Measurements from ENCODE around the gene LPIN1. TPM values are rescaled to one million over a fixed set of nuclear protein-coding genes. Genes with fewer than 3 reads are reported as not detected.

Gene LPIN1
- total and polyA plus RNA-seq, 2 of the 13 experiments (the other 11 are each of a cell fraction or from before 2014, with no cell fraction given): 9.7 to 19.4 TPM

- ChIA-PET CTCF (ENCODE audit: low intra/inter-chr PET ratio, low total read pairs) (no interaction called here), POLR2A (interaction anchor here (1.8 to 3.7 kb wide), 2 partner anchors 12 kb away, joined by 5 to 31 read pairs; no protein-coding TSS in a partner anchor)
- in situ Hi-C loops (cut with HindIII; ENCODE audit: extremely low pct_ligation_motif_present, low pct_unique_long_range_greater_than_20kb): loop anchor here (5.0 to 10.0 kb wide), 2 partner anchors 886 to 1173 kb away; partner anchors contain the start of gene TRIB2
- no peak for FAIRE-seq
- no peak for TF ChIP-seq ZNF879 (CRISPR knock-in tag; IDR thresholded peaks at IDR 0.05)
- TF ChIP-seq MAX (IDR thresholded peaks at IDR 0.05): no peak
- no peak for TF ChIP-seq TOPORS (CRISPR knock-in tag; IDR thresholded peaks at IDR 0.05)
- TF ChIP-seq UBTF (CRISPR knock-in tag; IDR thresholded peaks at IDR 0.05): no peak
- TF ChIP-seq PCBP1 (IDR thresholded peaks at IDR 0.05; ENCODE audit: borderline replicate concordance, low read depth, low read length): no peak
- TF ChIP-seq ZNF44 (CRISPR knock-in tag; IDR thresholded peaks at IDR 0.05): no peak
- no peak for TF ChIP-seq ZKSCAN8 (CRISPR knock-in tag; IDR thresholded peaks at IDR 0.05; ENCODE audit: borderline replicate concordance)
- TF ChIP-seq SRSF1 (optimal IDR thresholded peaks at IDR 0.05; ENCODE audit: low read depth, low read length): no peak
- TF ChIP-seq JARID2 (CRISPR knock-in tag; IDR thresholded peaks at IDR 0.05; ENCODE audit: insufficient replicate concordance): no peak
- TF ChIP-seq ELF4 (CRISPR knock-in tag; IDR thresholded peaks at IDR 0.05; ENCODE audit: borderline replicate concordance): no peak
- no peak for TF ChIP-seq SYNCRIP (IDR thresholded peaks at IDR 0.05; ENCODE audit: insufficient read depth, low read depth, low read length)
- TF ChIP-seq ZFP41 (CRISPR knock-in tag; IDR thresholded peaks at IDR 0.05; ENCODE audit: borderline replicate concordance): no peak
- no peak for TF ChIP-seq TCF7 (IDR thresholded peaks at IDR 0.05; ENCODE audit: low read depth)
- no peak for TF ChIP-seq ZBTB8A (CRISPR knock-in tag; IDR thresholded peaks at IDR 0.05; ENCODE audit: borderline replicate concordance, low read depth)
- TF ChIP-seq THRA (CRISPR knock-in tag; IDR thresholded peaks at IDR 0.05; ENCODE audit: borderline replicate concordance): no peak
- peak; percentile 42; the same call in 1 of the 2 replicates for TF ChIP-seq MAFF (IDR thresholded peaks at IDR 0.05; ENCODE audit: low read depth, low read length)
- peak; percentile 58 to 62 for TF ChIP-seq MAFK (conservative IDR thresholded peaks at IDR 0.05 in 1 of 2, IDR thresholded peaks at IDR 0.05 in 1 of 2; ENCODE audit: low read length in 2 of 2)
- TF ChIP-seq, protein P1, sequence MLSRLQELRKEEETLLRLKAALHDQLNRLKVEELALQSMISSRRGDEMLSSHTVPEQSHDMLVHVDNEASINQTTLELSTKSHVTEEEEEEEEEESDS (CRISPR knock-in tag; IDR thresholded peaks at IDR 0.05; ENCODE audit: borderline replicate concordance): no peak
- Histone ChIP-seq H3K4me1 (ENCODE audit: insufficient read depth, low read length) (peaks cover 66% of the 10 kb centered on the region), H3K4me2 (ENCODE audit: low read depth, low read length) (peak overlapping the region; percentile 100; the same call in 1 of the 2 replicates), H2AFZ (ENCODE audit: low read length) (no peak overlapping the region), H3K36me3 (replicated peaks in 1 of 2; ENCODE audit: control insufficient read depth in 1 of 2, insufficient read depth in 2 of 2, low read length in 2 of 2) (peaks cover 0 to 5% of the 10 kb centered on the region in 2 experiments; a peak in 1 of 5 replicates), H3K9me3 (ENCODE audit: low read length) (peaks cover 5% of the 10 kb centered on the region; the same call in 1 of the 2 replicates), H3K79me2 (ENCODE audit: insufficient read depth, low read length) (no peaks in the 10 kb centered on the region), H4K20me1 (ENCODE audit: insufficient read depth, low read length) (no peaks in the 10 kb centered on the region), H3K27me3 (ENCODE audit: control insufficient read depth in 1 of 2, insufficient read depth in 2 of 2, low read length in 2 of 2) (no peaks in the 10 kb centered on the region; a peak in 1 of 5 replicates), H3K27ac (ENCODE audit: extremely low read length, insufficient read depth, low read length) (peak overlapping the region; percentile 80), H3K9ac (ENCODE audit: insufficient read depth, low read depth, low read length) (no peak overlapping the region), H3K4me3 (replicated peaks in 1 of 3; ENCODE audit: insufficient read depth in 1 of 3, low read depth in 2 of 3, low read length in 3 of 3) (no peak overlapping the region)
- 96% methylated on average over 5 of the region's 5 CpGs for WGBS (ENCODE audit: low lambda C conversion rate)
- intact Hi-C loops (cut with micrococcal nuclease; ENCODE audit: unreplicated experiment): no loop called here
- DNase-seq (ENCODE audit: low spot score): no peak
- ATAC-seq: no peak
- no TSS peak for BruUV-seq (replicated peaks)
Measured at GRCh38 chr2:11831415-11831814, 85.0 kb downstream of the LPIN1 start.
